ENCODE results near the gene CDT1. TPM values are rescaled to one million over a fixed set of nuclear protein-coding genes. Genes with fewer than 3 reads are reported as not detected.
A peak's percentile ranks its signal among the peaks of the same experiment; 100 is the strongest.

Gene CDT1
- polyA plus RNA-seq, 1 experiment, result 1.2 TPM

DNA sequence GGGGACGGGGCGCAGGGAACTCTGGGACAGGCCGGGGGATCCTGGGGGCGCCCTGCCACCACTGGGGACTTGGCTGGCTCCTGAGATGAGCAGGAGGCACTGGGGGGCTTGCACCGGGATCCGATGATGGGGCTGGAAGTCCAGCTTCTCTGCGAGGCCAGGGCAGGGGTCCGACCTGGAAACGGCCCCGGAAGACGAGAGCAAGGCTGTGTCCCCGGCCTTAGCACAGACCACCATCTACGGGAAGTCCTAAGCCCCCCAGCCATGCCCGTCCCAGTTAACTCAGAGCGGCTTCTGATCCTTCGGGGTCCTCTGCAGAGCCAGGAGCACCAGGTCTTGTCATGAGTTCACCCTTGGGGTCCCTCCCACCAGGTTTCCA, 573 bp downstream of the CDT1 start:
- Histone ChIP-seq H3K27me3 (ENCODE audit: control insufficient read depth, insufficient read depth, low read length) (no peaks in the 10 kb centered on the region), H3K27ac (ENCODE audit: low read depth, low read length) (no peak overlapping the region), H3K9me3 (ENCODE audit: control insufficient read depth, insufficient read depth, low read length) (no peaks in the 10 kb centered on the region; the same call in 1 of the 2 replicates), H3K4me3 (ENCODE audit: low read depth, low read length) (peak overlapping the region; percentile 57)
- ChIA-PET POLR2A (interaction anchor here (1.6 kb wide), 1 partner anchor 17 kb away, joined by 4 read pairs; no protein-coding TSS in a partner anchor), CTCF (no interaction called here)
- DNase-seq (ENCODE audit: low read depth, low spot score), result no peak
- TF ChIP-seq, protein P1, sequence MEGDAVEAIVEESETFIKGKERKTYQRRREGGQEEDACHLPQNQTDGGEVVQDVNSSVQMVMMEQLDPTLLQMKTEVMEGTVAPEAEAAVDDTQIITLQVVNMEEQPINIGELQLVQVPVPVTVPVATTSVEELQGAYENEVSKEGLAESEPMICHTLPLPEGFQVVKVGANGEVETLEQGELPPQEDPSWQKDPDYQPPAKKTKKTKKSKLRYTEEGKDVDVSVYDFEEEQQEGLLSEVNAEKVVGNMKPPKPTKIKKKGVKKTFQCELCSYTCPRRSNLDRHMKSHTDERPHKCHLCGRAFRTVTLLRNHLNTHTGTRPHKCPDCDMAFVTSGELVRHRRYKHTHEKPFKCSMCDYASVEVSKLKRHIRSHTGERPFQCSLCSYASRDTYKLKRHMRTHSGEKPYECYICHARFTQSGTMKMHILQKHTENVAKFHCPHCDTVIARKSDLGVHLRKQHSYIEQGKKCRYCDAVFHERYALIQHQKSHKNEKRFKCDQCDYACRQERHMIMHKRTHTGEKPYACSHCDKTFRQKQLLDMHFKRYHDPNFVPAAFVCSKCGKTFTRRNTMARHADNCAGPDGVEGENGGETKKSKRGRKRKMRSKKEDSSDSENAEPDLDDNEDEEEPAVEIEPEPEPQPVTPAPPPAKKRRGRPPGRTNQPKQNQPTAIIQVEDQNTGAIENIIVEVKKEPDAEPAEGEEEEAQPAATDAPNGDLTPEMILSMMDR (IDR thresholded peaks at IDR 0.05; ENCODE audit: low read depth, low read length), result no peak

GRCh38 chr16:88804552-88805339, 1.2 kb downstream of the CDT1 start:
- H3K27ac ChIP-seq (ENCODE audit: low read depth, low read length), result no peak overlapping the region
- no peaks in the 10 kb centered on the region for H3K27me3 ChIP-seq (ENCODE audit: control insufficient read depth, insufficient read depth, low read length)
- ChIA-PET POLR2A (no interaction called here), CTCF (no interaction called here)
- no peak for DNase-seq (ENCODE audit: low read depth, low spot score)
- H3K4me3 ChIP-seq (ENCODE audit: low read depth, low read length), result peak overlapping the region; percentile 57
- H3K9me3 ChIP-seq (ENCODE audit: control insufficient read depth, insufficient read depth, low read length), result no peaks in the 10 kb centered on the region; the same call in 1 of the 2 replicates
- TF ChIP-seq, protein P1 (IDR thresholded peaks at IDR 0.05; ENCODE audit: low read depth, low read length), result no peak

GRCh38 chr16:88805340-88805715, 1.7 kb downstream of the CDT1 start:
- ChIA-PET POLR2A (no interaction called here), CTCF (no interaction called here)
- H3K4me3 ChIP-seq (ENCODE audit: low read depth, low read length), result no peak overlapping the region; the same call in 1 of the 2 replicates

DNA sequence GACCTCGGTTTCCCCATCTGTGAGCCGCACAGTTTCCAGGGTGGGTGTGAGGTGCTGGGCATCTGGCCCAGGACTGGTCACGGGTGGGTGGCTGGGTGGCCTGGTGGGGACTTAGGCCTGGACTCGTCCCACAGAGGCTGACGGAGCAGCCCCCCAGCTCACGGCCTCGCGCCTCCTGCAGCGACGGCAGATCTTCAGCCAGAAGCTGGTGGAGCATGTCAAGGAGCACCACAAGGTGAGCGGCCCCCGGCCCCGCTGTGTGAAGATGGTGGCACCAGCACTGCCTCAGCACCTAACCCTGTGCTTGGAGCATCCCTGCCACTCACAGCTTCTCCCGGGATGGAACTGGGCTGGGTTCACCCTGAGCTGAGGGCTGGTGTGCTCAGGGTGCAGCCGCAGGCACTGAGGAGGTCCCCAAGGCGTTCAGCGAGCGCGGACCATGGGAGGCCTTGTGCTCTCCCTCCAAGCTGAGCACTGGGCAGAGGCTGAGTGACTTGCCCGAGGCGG, 2.4 kb downstream of the CDT1 start:
- DNase-seq (ENCODE audit: low read depth, low spot score), result no peak
- CTCF ChIA-PET, result no interaction called here
- TF ChIP-seq, protein P1 (IDR thresholded peaks at IDR 0.05; ENCODE audit: low read depth, low read length), result no peak
- POLR2A ChIA-PET, result no interaction called here
- Histone ChIP-seq H3K9me3 (ENCODE audit: control insufficient read depth, insufficient read depth, low read length) (no peaks in the 10 kb centered on the region; the same call in 1 of the 2 replicates), H3K4me3 (ENCODE audit: low read depth, low read length) (no peak overlapping the region), H3K27me3 (ENCODE audit: control insufficient read depth, insufficient read depth, low read length) (no peaks in the 10 kb centered on the region), H3K27ac (ENCODE audit: low read depth, low read length) (no peak overlapping the region)

More at GRCh38 chr16:88805340-88805715, 1.7 kb downstream of the CDT1 start:
- TF ChIP-seq, protein P1 (IDR thresholded peaks at IDR 0.05; ENCODE audit: low read depth, low read length), result no peak
- Histone ChIP-seq H3K27me3 (ENCODE audit: control insufficient read depth, insufficient read depth, low read length) (no peaks in the 10 kb centered on the region), H3K9me3 (ENCODE audit: control insufficient read depth, insufficient read depth, low read length) (no peaks in the 10 kb centered on the region; the same call in 1 of the 2 replicates), H3K27ac (ENCODE audit: low read depth, low read length) (no peak overlapping the region)
- no peak for DNase-seq (ENCODE audit: low read depth, low spot score)

DNA sequence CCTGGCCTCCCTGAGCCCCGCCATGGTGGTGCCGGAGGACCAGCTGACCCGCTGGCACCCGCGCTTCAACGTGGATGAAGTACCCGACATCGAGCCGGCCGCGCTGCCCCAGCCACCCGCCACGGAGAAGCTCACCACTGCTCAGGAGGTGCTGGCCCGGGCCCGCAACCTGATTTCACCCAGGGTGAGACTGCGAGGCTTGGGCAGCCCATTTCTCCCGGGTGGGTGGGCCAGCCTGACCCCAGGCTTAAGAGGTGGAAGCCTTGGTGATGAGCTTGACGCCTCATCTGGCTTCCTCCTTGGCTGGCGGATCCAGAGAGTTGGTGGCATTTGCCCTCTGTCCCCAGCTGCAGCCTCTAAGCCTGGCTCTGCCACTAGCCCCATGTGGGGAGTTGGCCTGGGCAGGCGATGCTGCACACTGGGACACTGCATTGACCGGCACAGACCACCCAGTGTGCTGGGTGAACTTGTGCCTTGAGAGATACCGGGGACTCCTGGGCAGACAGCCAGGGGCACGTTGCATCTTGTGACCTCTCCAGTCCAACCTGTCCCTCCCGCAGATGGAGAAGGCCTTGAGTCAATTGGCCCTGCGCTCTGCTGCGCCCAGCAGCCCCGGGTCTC, 3.0 kb downstream of the CDT1 start:
- Histone ChIP-seq H3K9me3 (ENCODE audit: control insufficient read depth, insufficient read depth, low read length) (no peaks in the 10 kb centered on the region; the same call in 1 of the 2 replicates), H3K27ac (ENCODE audit: low read depth, low read length) (no peak overlapping the region), H3K27me3 (ENCODE audit: control insufficient read depth, insufficient read depth, low read length) (no peaks in the 10 kb centered on the region), H3K4me3 (ENCODE audit: low read depth, low read length) (no peak overlapping the region)
- POLR2A ChIA-PET, result interaction anchor here (0.6 kb wide), 1 partner anchor 760 kb away, joined by 3 read pairs; no protein-coding TSS in a partner anchor
- DNase-seq (ENCODE audit: low read depth, low spot score), result no peak
- TF ChIP-seq, protein P1 (IDR thresholded peaks at IDR 0.05; ENCODE audit: low read depth, low read length), result no peak
- CTCF ChIA-PET, result no interaction called here

Data from AG04450 (cell line).